ENCODE results near the gene EFCAB6.

GRCh38 chr22:43550672-43551071 lies 261.4 kb downstream of the EFCAB6 start:
- TF ChIP-seq EP300 (IDR thresholded peaks at IDR 0.05; ENCODE audit: low read depth) (no peak), POLR2A (IDR thresholded peaks at IDR 0.05) (no peak), CTCF (IDR thresholded peaks at IDR 0.05) (no peak), POLR2AphosphoS5 (IDR thresholded peaks at IDR 0.05) (no peak)

Data from transverse colon (tissue), 4 donors.